ENCODE results near the gene PTN.

Gene PTN

DNA sequence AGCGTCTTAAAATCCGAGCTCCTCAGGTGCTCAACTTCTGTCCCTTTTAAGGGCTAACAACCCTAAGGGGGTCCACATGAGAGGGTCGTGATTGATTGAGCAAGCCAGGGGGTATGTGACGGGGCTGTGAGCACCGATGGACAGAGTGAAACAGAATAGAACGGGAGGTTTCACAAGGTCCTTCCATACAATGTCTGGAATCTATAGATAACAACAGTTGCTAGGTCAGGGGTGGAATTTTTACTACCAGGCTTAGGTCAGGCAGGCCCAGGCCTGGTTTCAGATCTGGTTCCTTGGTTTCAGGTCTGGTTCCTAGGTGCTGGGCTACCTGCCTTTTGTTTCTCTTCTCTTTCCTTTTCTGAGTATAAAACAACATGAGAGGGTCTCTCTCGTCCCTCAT lies 80.9 kb downstream of the PTN start:
- in situ Hi-C loops (cut with MboI; ENCODE audit: low sequenced_read_pairs, unreplicated experiment), result no loop called here
- TF ChIP-seq, protein P1, sequence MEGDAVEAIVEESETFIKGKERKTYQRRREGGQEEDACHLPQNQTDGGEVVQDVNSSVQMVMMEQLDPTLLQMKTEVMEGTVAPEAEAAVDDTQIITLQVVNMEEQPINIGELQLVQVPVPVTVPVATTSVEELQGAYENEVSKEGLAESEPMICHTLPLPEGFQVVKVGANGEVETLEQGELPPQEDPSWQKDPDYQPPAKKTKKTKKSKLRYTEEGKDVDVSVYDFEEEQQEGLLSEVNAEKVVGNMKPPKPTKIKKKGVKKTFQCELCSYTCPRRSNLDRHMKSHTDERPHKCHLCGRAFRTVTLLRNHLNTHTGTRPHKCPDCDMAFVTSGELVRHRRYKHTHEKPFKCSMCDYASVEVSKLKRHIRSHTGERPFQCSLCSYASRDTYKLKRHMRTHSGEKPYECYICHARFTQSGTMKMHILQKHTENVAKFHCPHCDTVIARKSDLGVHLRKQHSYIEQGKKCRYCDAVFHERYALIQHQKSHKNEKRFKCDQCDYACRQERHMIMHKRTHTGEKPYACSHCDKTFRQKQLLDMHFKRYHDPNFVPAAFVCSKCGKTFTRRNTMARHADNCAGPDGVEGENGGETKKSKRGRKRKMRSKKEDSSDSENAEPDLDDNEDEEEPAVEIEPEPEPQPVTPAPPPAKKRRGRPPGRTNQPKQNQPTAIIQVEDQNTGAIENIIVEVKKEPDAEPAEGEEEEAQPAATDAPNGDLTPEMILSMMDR (IDR thresholded peaks at IDR 0.05; ENCODE audit: borderline replicate concordance, control extremely low read depth, extremely low read depth, insufficient read depth, missing control alignments), result no peak
- DNase-seq (ENCODE audit: low spot score), result no peak

DNA sequence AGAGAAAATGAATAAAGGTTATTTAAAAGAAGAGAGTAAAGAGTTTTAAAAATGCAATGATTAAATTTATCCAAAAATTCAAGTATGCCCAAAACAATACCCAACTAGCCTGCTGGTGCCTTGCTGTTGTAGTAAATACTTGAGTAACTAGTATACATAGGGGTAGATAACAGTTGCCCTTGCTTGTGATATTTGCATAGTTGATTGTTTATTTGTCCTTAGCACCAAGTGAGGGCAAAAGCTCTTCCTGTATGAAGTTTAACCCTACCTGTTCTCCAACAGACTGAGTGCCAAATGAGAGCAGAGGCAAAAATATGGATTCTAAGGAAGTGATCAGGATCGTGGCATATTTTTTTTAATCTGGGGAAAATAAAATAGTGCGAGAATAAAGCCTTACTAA lies 85.0 kb downstream of the PTN start:
- in situ Hi-C loops (cut with MboI; ENCODE audit: low sequenced_read_pairs, unreplicated experiment), result no loop called here
- no peak for DNase-seq (ENCODE audit: low spot score)
- TF ChIP-seq, protein P1 (IDR thresholded peaks at IDR 0.05; ENCODE audit: borderline replicate concordance, control extremely low read depth, extremely low read depth, insufficient read depth, missing control alignments), result no peak

DNA sequence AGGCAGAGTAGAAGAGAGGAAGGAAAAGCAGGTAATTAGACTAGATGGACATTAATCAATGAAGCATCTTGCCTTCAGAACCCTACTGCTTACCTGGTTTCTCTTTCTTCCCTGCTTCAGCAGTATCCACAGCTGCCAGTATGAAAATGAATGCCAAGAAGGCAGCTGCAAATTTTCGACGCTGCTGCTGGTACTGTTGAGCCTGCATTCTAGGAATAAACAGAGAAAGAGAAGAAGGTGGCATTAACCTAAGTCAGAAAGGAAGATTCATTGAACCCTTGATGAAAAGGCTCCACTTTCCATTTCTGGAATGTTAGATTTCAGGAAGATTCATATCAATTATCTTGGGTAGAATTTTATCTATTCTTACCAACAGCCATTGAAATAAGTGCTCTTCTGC lies 88.8 kb downstream of the PTN start:
- TF ChIP-seq, protein P1 (IDR thresholded peaks at IDR 0.05; ENCODE audit: borderline replicate concordance, control extremely low read depth, extremely low read depth, insufficient read depth, missing control alignments), result no peak
- in situ Hi-C loops (cut with MboI; ENCODE audit: low sequenced_read_pairs, unreplicated experiment), result no loop called here
- DNase-seq (ENCODE audit: low spot score), result no peak

GRCh38 chr7:137245890-137246289 lies 97.6 kb downstream of the PTN start:
- no peak for DNase-seq (ENCODE audit: low spot score)
- TF ChIP-seq, protein P1 (IDR thresholded peaks at IDR 0.05; ENCODE audit: borderline replicate concordance, control extremely low read depth, extremely low read depth, insufficient read depth, missing control alignments), result no peak
- in situ Hi-C loops (cut with MboI; ENCODE audit: low sequenced_read_pairs, unreplicated experiment), result no loop called here

- no peak for DNase-seq (ENCODE audit: low spot score)
- TF ChIP-seq, protein P1 (IDR thresholded peaks at IDR 0.05; ENCODE audit: borderline replicate concordance, control extremely low read depth, extremely low read depth, insufficient read depth, missing control alignments), result no peak
- in situ Hi-C loops (cut with MboI; ENCODE audit: low sequenced_read_pairs, unreplicated experiment), result no loop called here
Observed at GRCh38 chr7:137245186-137245585, 98.3 kb downstream of the PTN start.

- in situ Hi-C loops (cut with MboI; ENCODE audit: low sequenced_read_pairs, unreplicated experiment), result no loop called here
- TF ChIP-seq, protein P1 (IDR thresholded peaks at IDR 0.05; ENCODE audit: borderline replicate concordance, control extremely low read depth, extremely low read depth, insufficient read depth, missing control alignments), result no peak
- DNase-seq (ENCODE audit: low spot score), result no peak
Observed at GRCh38 chr7:137243741-137244140, 99.8 kb downstream of the PTN start.

GRCh38 chr7:137242616-137243015 lies 100.9 kb downstream of the PTN start:
- DNase-seq (ENCODE audit: low spot score), result no peak
- TF ChIP-seq, protein P1 (IDR thresholded peaks at IDR 0.05; ENCODE audit: borderline replicate concordance, control extremely low read depth, extremely low read depth, insufficient read depth, missing control alignments), result no peak
- in situ Hi-C loops (cut with MboI; ENCODE audit: low sequenced_read_pairs, unreplicated experiment), result no loop called here

Data from GM13976 (cell line).